Measurements from ENCODE around the gene CHMP5.

- TF ChIP-seq EZH2 (IDR thresholded peaks at IDR 0.05; ENCODE audit: low read length) (no peak), CTCF (optimal IDR thresholded peaks at IDR 0.05 in 1 of 3, IDR thresholded peaks at IDR 0.05 in 1 of 3, conservative IDR thresholded peaks at IDR 0.05 in 1 of 3; ENCODE audit: extremely low read depth in 1 of 3, insufficient read depth in 2 of 3, low read length in 3 of 3) (no peak)
These were observed 55.9 kb downstream of the CHMP5 start for GRCh38 chr9:33320568-33321261.
